ENCODE data around the gene ZEB1.

Gene ZEB1

GRCh38 chr10:31318382-31318853 is 598 bp upstream of the ZEB1 start:
- Histone ChIP-seq H3K79me2 (ENCODE audit: control insufficient read depth, insufficient read depth, low read length, unreplicated experiment) (peaks cover 62% of the 10 kb centered on the region), H3K27ac (ENCODE audit: low read depth, low read length) (peak overlapping the region; percentile 57), H2AFZ (ENCODE audit: low read length, unreplicated experiment) (peak overlapping the region; percentile 58), H3K4me1 (ENCODE audit: control insufficient read depth, insufficient read depth, low read length, unreplicated experiment) (peaks cover 48% of the 10 kb centered on the region), H3K27me3 (ENCODE audit: insufficient read depth, low read length) (no peaks in the 10 kb centered on the region), H3K36me3 (ENCODE audit: insufficient read depth, low read length) (no peaks in the 10 kb centered on the region), H3K4me3 (ENCODE audit: low read depth, low read length) (peak overlapping the region; percentile 87)

GRCh38 chr10:31319602-31320549 is 860 bp downstream of the ZEB1 start:
- H3K4me1 ChIP-seq (ENCODE audit: control insufficient read depth, insufficient read depth, low read length, unreplicated experiment) = peaks cover 44% of the 10 kb centered on the region
- H3K27me3 ChIP-seq (ENCODE audit: insufficient read depth, low read length) = no peaks in the 10 kb centered on the region
- peak overlapping the region; percentile 87 for H3K4me3 ChIP-seq (ENCODE audit: low read depth, low read length)
- H2AFZ ChIP-seq (ENCODE audit: low read length, unreplicated experiment) = peak overlapping the region; percentile 58
- H3K36me3 ChIP-seq (ENCODE audit: insufficient read depth, low read length) = no peaks in the 10 kb centered on the region
- peaks cover 77% of the 10 kb centered on the region for H3K79me2 ChIP-seq (ENCODE audit: control insufficient read depth, insufficient read depth, low read length, unreplicated experiment)
- H3K27ac ChIP-seq (ENCODE audit: low read depth, low read length) = peak overlapping the region; percentile 48

- H2AFZ ChIP-seq (ENCODE audit: low read length, unreplicated experiment) = peak overlapping the region; percentile 53
- H3K4me3 ChIP-seq (ENCODE audit: low read depth, low read length) = peak overlapping the region; percentile 87
- H3K27ac ChIP-seq (ENCODE audit: low read depth, low read length) = no peak overlapping the region; the same call in 1 of the 2 replicates
- no peaks in the 10 kb centered on the region for H3K36me3 ChIP-seq (ENCODE audit: insufficient read depth, low read length)
- H3K27me3 ChIP-seq (ENCODE audit: insufficient read depth, low read length) = no peaks in the 10 kb centered on the region
- H3K4me1 ChIP-seq (ENCODE audit: control insufficient read depth, insufficient read depth, low read length, unreplicated experiment) = peaks cover 37% of the 10 kb centered on the region
- H3K79me2 ChIP-seq (ENCODE audit: control insufficient read depth, insufficient read depth, low read length, unreplicated experiment) = peaks cover 83% of the 10 kb centered on the region
Measured at GRCh38 chr10:31320550-31321211, 1.7 kb downstream of the ZEB1 start.

- Histone ChIP-seq H3K27ac (ENCODE audit: low read depth, low read length) (no peak overlapping the region; the same call in 1 of the 2 replicates), H3K4me1 (ENCODE audit: control insufficient read depth, insufficient read depth, low read length, unreplicated experiment) (peaks cover 29% of the 10 kb centered on the region), H3K27me3 (ENCODE audit: insufficient read depth, low read length) (no peaks in the 10 kb centered on the region), H2AFZ (ENCODE audit: low read length, unreplicated experiment) (peak overlapping the region; percentile 53), H3K4me3 (ENCODE audit: low read depth, low read length) (peak overlapping the region; percentile 87), H3K79me2 (ENCODE audit: control insufficient read depth, insufficient read depth, low read length, unreplicated experiment) (peaks cover 91% of the 10 kb centered on the region), H3K36me3 (ENCODE audit: insufficient read depth, low read length) (no peaks in the 10 kb centered on the region)
Measured at GRCh38 chr10:31321396-31321941, 2.5 kb downstream of the ZEB1 start.

GRCh38 chr10:31322647-31323046 is 3.6 kb downstream of the ZEB1 start:
- Histone ChIP-seq H2AFZ (ENCODE audit: low read length, unreplicated experiment) (no peak overlapping the region), H3K79me2 (ENCODE audit: control insufficient read depth, insufficient read depth, low read length, unreplicated experiment) (peaks cover 90% of the 10 kb centered on the region), H3K4me1 (ENCODE audit: control insufficient read depth, insufficient read depth, low read length, unreplicated experiment) (peaks cover 18% of the 10 kb centered on the region), H3K27me3 (ENCODE audit: insufficient read depth, low read length) (no peaks in the 10 kb centered on the region), H3K36me3 (ENCODE audit: insufficient read depth, low read length) (no peaks in the 10 kb centered on the region), H3K4me3 (ENCODE audit: low read depth, low read length) (no peak overlapping the region; the same call in 1 of the 2 replicates), H3K27ac (ENCODE audit: low read depth, low read length) (no peak overlapping the region)

- H3K4me3 ChIP-seq (ENCODE audit: low read depth, low read length) = no peak overlapping the region
- H3K4me1 ChIP-seq (ENCODE audit: control insufficient read depth, insufficient read depth, low read length, unreplicated experiment) = peaks cover 5% of the 10 kb centered on the region
- peaks cover 81% of the 10 kb centered on the region for H3K79me2 ChIP-seq (ENCODE audit: control insufficient read depth, insufficient read depth, low read length, unreplicated experiment)
- H3K36me3 ChIP-seq (ENCODE audit: insufficient read depth, low read length) = no peaks in the 10 kb centered on the region
- H3K27ac ChIP-seq (ENCODE audit: low read depth, low read length) = no peak overlapping the region
- H3K27me3 ChIP-seq (ENCODE audit: insufficient read depth, low read length) = no peaks in the 10 kb centered on the region
- H2AFZ ChIP-seq (ENCODE audit: low read length, unreplicated experiment) = no peak overlapping the region
Measured at GRCh38 chr10:31340343-31340742, 21.3 kb downstream of the ZEB1 start.

- no peaks in the 10 kb centered on the region for H3K36me3 ChIP-seq (ENCODE audit: insufficient read depth, low read length)
- H3K4me3 ChIP-seq (ENCODE audit: low read depth, low read length) = no peak overlapping the region
- H3K27me3 ChIP-seq (ENCODE audit: insufficient read depth, low read length) = no peaks in the 10 kb centered on the region
- peaks cover 81% of the 10 kb centered on the region for H3K79me2 ChIP-seq (ENCODE audit: control insufficient read depth, insufficient read depth, low read length, unreplicated experiment)
- no peak overlapping the region for H3K27ac ChIP-seq (ENCODE audit: low read depth, low read length)
- peaks cover 8% of the 10 kb centered on the region for H3K4me1 ChIP-seq (ENCODE audit: control insufficient read depth, insufficient read depth, low read length, unreplicated experiment)
- H2AFZ ChIP-seq (ENCODE audit: low read length, unreplicated experiment) = no peak overlapping the region
Measured at GRCh38 chr10:31341552-31341951, 22.5 kb downstream of the ZEB1 start.

- no peaks in the 10 kb centered on the region for H3K36me3 ChIP-seq (ENCODE audit: insufficient read depth, low read length)
- no peak overlapping the region for H3K27ac ChIP-seq (ENCODE audit: low read depth, low read length)
- no peaks in the 10 kb centered on the region for H3K27me3 ChIP-seq (ENCODE audit: insufficient read depth, low read length)
- H3K4me3 ChIP-seq (ENCODE audit: low read depth, low read length) = no peak overlapping the region
- H2AFZ ChIP-seq (ENCODE audit: low read length, unreplicated experiment) = no peak overlapping the region
- peaks cover 89% of the 10 kb centered on the region for H3K79me2 ChIP-seq (ENCODE audit: control insufficient read depth, insufficient read depth, low read length, unreplicated experiment)
- H3K4me1 ChIP-seq (ENCODE audit: control insufficient read depth, insufficient read depth, low read length, unreplicated experiment) = peaks cover 12% of the 10 kb centered on the region
Measured at GRCh38 chr10:31343009-31343408, 24.0 kb downstream of the ZEB1 start.

- H3K27me3 ChIP-seq (ENCODE audit: insufficient read depth, low read length) = no peaks in the 10 kb centered on the region
- no peaks in the 10 kb centered on the region for H3K36me3 ChIP-seq (ENCODE audit: insufficient read depth, low read length)
- peaks cover 86% of the 10 kb centered on the region for H3K79me2 ChIP-seq (ENCODE audit: control insufficient read depth, insufficient read depth, low read length, unreplicated experiment)
Measured at GRCh38 chr10:31343551-31343950, 24.5 kb downstream of the ZEB1 start.

GRCh38 chr10:31345886-31346285 is 26.9 kb downstream of the ZEB1 start:
- Histone ChIP-seq H3K4me1 (ENCODE audit: control insufficient read depth, insufficient read depth, low read length, unreplicated experiment) (peaks cover 16% of the 10 kb centered on the region), H3K27ac (ENCODE audit: low read depth, low read length) (no peak overlapping the region), H3K4me3 (ENCODE audit: low read depth, low read length) (no peak overlapping the region), H2AFZ (ENCODE audit: low read length, unreplicated experiment) (no peak overlapping the region), H3K79me2 (ENCODE audit: control insufficient read depth, insufficient read depth, low read length, unreplicated experiment) (peaks cover 86% of the 10 kb centered on the region), H3K36me3 (ENCODE audit: insufficient read depth, low read length) (no peaks in the 10 kb centered on the region), H3K27me3 (ENCODE audit: insufficient read depth, low read length) (no peaks in the 10 kb centered on the region)

More at GRCh38 chr10:31343551-31343950, 24.5 kb downstream of the ZEB1 start:
- Histone ChIP-seq H3K4me1 (ENCODE audit: control insufficient read depth, insufficient read depth, low read length, unreplicated experiment) (peaks cover 16% of the 10 kb centered on the region), H2AFZ (ENCODE audit: low read length, unreplicated experiment) (no peak overlapping the region), H3K4me3 (ENCODE audit: low read depth, low read length) (no peak overlapping the region), H3K27ac (ENCODE audit: low read depth, low read length) (no peak overlapping the region)
